GM23338 (cell line): ENCODE measurements around the gene RAC2. TPM values are rescaled to one million over a fixed set of nuclear protein-coding genes. Genes with fewer than 3 reads are reported as not detected.

Experiments
- ATAC-seq: fragments of 200-7000 bp; cut with Tn5 transposase; 3 replicates; pipeline ENCODE4 v1.9.1; 2020
- DNase-seq: peaks from one replicate; pipeline ENCODE4 v3.0.0-alpha.2; 2015; ENCODE audit warnings: low spot score
- H2AFZ ChIP-seq: fragments of 200-600 bp; sonication (generic); 2 replicates; pipeline ENCODE4 v1.8.0; 2016; ENCODE audit warnings: antibody characterized with exemption, mild to moderate bottlenecking, moderate library complexity
- H3F3A ChIP-seq: fragments of 200-600 bp; sonication (generic); replicated peaks from 2 replicates; pipeline ENCODE4 v1.8.0; 2017; ENCODE audit warnings: antibody characterized with exemption, mixed run types, low read depth
- H3K27ac ChIP-seq: fragments of 200-600 bp; sonication (generic); 2 replicates; pipeline ENCODE4 v1.6.1; 2016; ENCODE audit warnings: low read depth
- H3K27me3 ChIP-seq: fragments of 200-600 bp; sonication (generic); 2 replicates; pipeline ENCODE4 v1.8.0; 2016; ENCODE audit warnings: mild to moderate bottlenecking, mixed run types, moderate library complexity; ENCODE audit not compliant: insufficient read depth
- H3K36me3 ChIP-seq: fragments of 200-600 bp; sonication (generic); 2 replicates; pipeline ENCODE4 v1.8.0; 2016; ENCODE audit warnings: mild to moderate bottlenecking; ENCODE audit not compliant: insufficient read depth
- H3K4me1 ChIP-seq: fragments of 200-600 bp; sonication (generic); 2 replicates; pipeline ENCODE4 v1.8.0; 2016; ENCODE audit warnings: mild to moderate bottlenecking, moderate library complexity; ENCODE audit not compliant: insufficient read depth
- H3K4me2 ChIP-seq: fragments of 200-600 bp; sonication (generic); 2 replicates; pipeline ENCODE4 v1.7.1; 2017; ENCODE audit warnings: mixed run types
- H3K4me3 ChIP-seq: fragments of 200-600 bp; sonication (generic); 2 replicates; pipeline ENCODE4 v1.6.1; 2016; ENCODE audit warnings: mixed run types
- H3K79me2 ChIP-seq: fragments of 200-600 bp; sonication (generic); replicated peaks from 2 replicates; pipeline ENCODE4 v1.8.0; 2017; ENCODE audit warnings: mild to moderate bottlenecking; ENCODE audit not compliant: insufficient read depth
- H3K9me2 ChIP-seq: fragments of 200-600 bp; sonication (generic); 2 replicates; pipeline ENCODE4 v1.8.0; 2017; ENCODE audit not compliant: insufficient read depth
- H4K20me1 ChIP-seq: fragments of 200-600 bp; sonication (generic); replicated peaks from 2 replicates; pipeline ENCODE4 v1.8.0; 2017; ENCODE audit warnings: mild to moderate bottlenecking; ENCODE audit not compliant: insufficient read depth
- H3K27ac Mint-ChIP-seq: 2 replicates; pipeline ENCODE4 v1.8.0; 2020; ENCODE audit warnings: inconsistent platforms, mild to moderate bottlenecking, moderate library complexity, mixed read lengths
- H3K27me3 Mint-ChIP-seq: 3 replicates; pipeline ENCODE4 v1.8.0; 2022; ENCODE audit warnings: low read depth, mild to moderate bottlenecking, moderate library complexity, mixed read lengths, inconsistent platforms; ENCODE audit not compliant: insufficient read depth, poor library complexity
- H3K36me3 Mint-ChIP-seq: 3 replicates; pipeline ENCODE4 v1.8.0; 2021; ENCODE audit warnings: low read depth, mild to moderate bottlenecking, inconsistent platforms, moderate library complexity, mixed read lengths
- H3K4me1 Mint-ChIP-seq: 3 replicates; pipeline ENCODE4 v1.8.0; 2020; ENCODE audit warnings: mild to moderate bottlenecking, inconsistent platforms, mixed read lengths
- H3K4me3 Mint-ChIP-seq: 3 replicates; pipeline ENCODE4 v1.8.0; 2021; ENCODE audit warnings: moderate library complexity, mild to moderate bottlenecking, inconsistent platforms, mixed read lengths
- H3K9me3 Mint-ChIP-seq: 3 replicates; pipeline ENCODE4 v1.8.0; 2020; ENCODE audit warnings: moderate library complexity, mild to moderate bottlenecking, inconsistent platforms, mixed read lengths
- CREB1 ChIP-seq: fragments of 250-450 bp; sonication (Bioruptor Pico); IDR thresholded peaks from 2 replicates; pipeline ENCODE4 v1.5.0; 2020; ENCODE audit warnings: low read depth, mild to moderate bottlenecking, moderate library complexity
- ETS1 ChIP-seq: IDR thresholded peaks from 2 replicates; pipeline ENCODE4 v1.6.1; 2016; ENCODE audit warnings: antibody characterized with exemption
- EZH2 ChIP-seq: fragments of 200-600 bp; sonication (generic); IDR thresholded peaks from one replicate; pipeline ENCODE4 v1.8.0; 2017; ENCODE audit warnings: antibody characterized with exemption, mild to moderate bottlenecking, low read depth; ENCODE audit not compliant: unreplicated experiment
- JUNB ChIP-seq: IDR thresholded peaks from one replicate; pipeline ENCODE4 v1.6.1; 2016; ENCODE audit warnings: antibody characterized with exemption; ENCODE audit not compliant: unreplicated experiment
- REST ChIP-seq: IDR thresholded peaks from one replicate; pipeline ENCODE4 v1.6.1; 2018; ENCODE audit warnings: antibody characterized with exemption; ENCODE audit not compliant: unreplicated experiment
- STAT1 ChIP-seq: IDR thresholded peaks from one replicate; pipeline ENCODE4 v1.6.1; 2016; ENCODE audit warnings: antibody characterized with exemption; ENCODE audit not compliant: unreplicated experiment
- ZNF331 ChIP-seq: fragments of 250-450 bp; sonication (Bioruptor Pico); IDR thresholded peaks from 2 replicates; pipeline ENCODE4 v1.5.0; 2020; ENCODE audit warnings: low read depth, mild to moderate bottlenecking, moderate library complexity
- ZNF462 ChIP-seq: fragments of 250-450 bp; sonication (Bioruptor Pico); IDR thresholded peaks from 2 replicates; pipeline ENCODE4 v1.5.0; 2020; ENCODE audit warnings: mild to moderate bottlenecking, moderate library complexity
- polyA plus RNA-seq: library from polyadenylated mRNA; unstranded; fragments of >200 nt; fragmentation: Nextera tagmentation; extraction: Ambion mirVana; gene quantifications from 2 replicates; pipeline ENCODE4 v1.2.1, GENCODE V29; 2016
- total RNA-seq: library from RNA; depleted of rRNA; stranded (reverse); fragments of >200 nt; shearing (Covaris generic); gene quantifications from 2 replicates; pipeline ENCODE4 v1.2.3, GENCODE V29; 2014

Gene RAC2
- total and polyA plus RNA-seq, 2 experiments from 2014 or later = 2.4 to 2.7 TPM

GRCh38 chr22:37231406-37232139 is 12.5 kb downstream of the RAC2 start:
- no peak overlapping the region for H3K4me3 Mint-ChIP-seq
- H3K9me3 Mint-ChIP-seq = no peaks in the 10 kb centered on the region
- H3K36me3 Mint-ChIP-seq = no peaks in the 10 kb centered on the region
- Histone ChIP-seq H3K36me3 (no peaks in the 10 kb centered on the region), H3K27me3 (no peaks in the 10 kb centered on the region), H3K4me1 (no peaks in the 10 kb centered on the region), H4K20me1 (no peaks in the 10 kb centered on the region), H3K79me2 (no peaks in the 10 kb centered on the region), H3K27ac (no peak overlapping the region), H3K4me3 (no peak overlapping the region), H3K4me2 (no peak overlapping the region), H2AFZ (no peak overlapping the region), H3K9me2 (no peaks in the 10 kb centered on the region), H3F3A (no peaks in the 10 kb centered on the region)
- ATAC-seq (no peak), DNase-seq (no peak)
- H3K4me1 Mint-ChIP-seq = peaks cover 8% of the 10 kb centered on the region
- no peak for TF ChIP-seq STAT1
- no peak for TF ChIP-seq CREB1 (CRISPR knock-in tag)
- TF ChIP-seq ZNF462 (CRISPR knock-in tag) = no peak
- TF ChIP-seq REST = no peak
- no peak for TF ChIP-seq EZH2
- TF ChIP-seq ZNF331 (CRISPR knock-in tag) = no peak
- TF ChIP-seq JUNB = no peak
- no peak for TF ChIP-seq ETS1
- peaks cover 11% of the 10 kb centered on the region for H3K27me3 Mint-ChIP-seq
- no peak overlapping the region for H3K27ac Mint-ChIP-seq
